Parathyroid adenoma (tissue), 2 donors: ENCODE data around the gene ANKRD23.
"Not testable (repeated sequence)": the region's sequence is repeated elsewhere in the genome, so short reads cannot be mapped to it uniquely, and the experiment has no call there.

ENCODE experiments used
- H2AFZ ChIP-seq: fragments of 300-600 bp; sonication (generic); one replicate; pipeline ENCODE4 v1.7.0; 2017; ENCODE audit warnings: antibody characterized with exemption, mild to moderate bottlenecking
- H3K27ac ChIP-seq: fragments of 300-600 bp; sonication (generic); one replicate; pipeline ENCODE4 v1.7.0; 2017
- H3K27me3 ChIP-seq: fragments of 300-600 bp; sonication (generic); one replicate; pipeline ENCODE4 v1.7.0; 2017; ENCODE audit warnings: low read length; ENCODE audit not compliant: control insufficient read depth, insufficient read depth
- H3K36me3 ChIP-seq: fragments of 300-600 bp; sonication (generic); one replicate; pipeline ENCODE4 v1.7.0; 2017; ENCODE audit warnings: low read length; ENCODE audit not compliant: control insufficient read depth, insufficient read depth
- H3K4me1 ChIP-seq: fragments of 300-600 bp; sonication (generic); one replicate; pipeline ENCODE4 v1.7.0; 2017; ENCODE audit warnings: control low read depth
- H3K4me2 ChIP-seq: fragments of 300-600 bp; sonication (generic); one replicate; pipeline ENCODE4 v1.7.0; 2017; ENCODE audit warnings: low read length
- H3K4me3 ChIP-seq: fragments of 300-600 bp; sonication (generic); one replicate; pipeline ENCODE4 v1.7.0; 2017; ENCODE audit warnings: low read depth, low read length
- H3K79me2 ChIP-seq: fragments of 300-600 bp; sonication (generic); one replicate; pipeline ENCODE4 v1.7.0; 2017; ENCODE audit warnings: control low read depth
- H3K9ac ChIP-seq: fragments of 300-600 bp; sonication (generic); one replicate; pipeline ENCODE4 v1.7.0; 2017; ENCODE audit warnings: mild to moderate bottlenecking
- H3K9me3 ChIP-seq: fragments of 300-600 bp; sonication (generic); one replicate; pipeline ENCODE4 v1.7.0; 2017; ENCODE audit warnings: low read length; ENCODE audit not compliant: control insufficient read depth
- TF ChIP-seq, protein P1 (sequence below): fragments of 300-600 bp; sonication (generic); IDR thresholded peaks from one replicate; pipeline ENCODE4 v1.7.0; 2017; ENCODE audit warnings: antibody characterized with exemption, mild to moderate bottlenecking
- donor health status: primary hyperparathyroidism.

Gene ANKRD23

DNA sequence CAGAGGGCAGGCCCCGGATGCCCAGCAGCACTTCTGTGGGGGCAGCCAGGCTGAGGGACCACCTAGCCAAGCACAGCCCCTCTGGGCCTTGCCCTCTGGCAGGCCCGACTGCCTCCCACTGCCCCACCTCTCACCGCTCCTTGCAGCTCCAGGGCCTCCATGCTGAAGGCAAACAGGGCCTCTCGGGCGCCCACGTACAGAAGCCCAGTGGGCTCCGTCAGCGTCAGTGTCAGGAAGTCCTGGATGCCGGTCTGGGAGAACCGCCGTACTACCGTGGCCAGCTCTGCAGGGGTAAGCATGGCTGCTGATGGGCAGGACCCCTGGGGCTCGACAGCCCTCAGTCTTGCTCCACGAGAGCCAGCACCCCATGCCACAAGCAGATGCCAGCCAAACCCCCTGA is 22.3 kb upstream of the ANKRD23 start:
- peak overlapping the region; percentile 11 for H3K27ac ChIP-seq
- H3K9ac ChIP-seq, result no peak overlapping the region
- no peak overlapping the region for H3K4me3 ChIP-seq
- peaks cover 10% of the 10 kb centered on the region for H3K4me1 ChIP-seq
- no peaks in the 10 kb centered on the region for H3K27me3 ChIP-seq
- no peaks in the 10 kb centered on the region for H3K36me3 ChIP-seq
- no peak overlapping the region for H3K4me2 ChIP-seq
- no peaks in the 10 kb centered on the region for H3K9me3 ChIP-seq
- H2AFZ ChIP-seq, result no peak overlapping the region
- H3K79me2 ChIP-seq, result peaks cover 2% of the 10 kb centered on the region
- TF ChIP-seq, protein P1, sequence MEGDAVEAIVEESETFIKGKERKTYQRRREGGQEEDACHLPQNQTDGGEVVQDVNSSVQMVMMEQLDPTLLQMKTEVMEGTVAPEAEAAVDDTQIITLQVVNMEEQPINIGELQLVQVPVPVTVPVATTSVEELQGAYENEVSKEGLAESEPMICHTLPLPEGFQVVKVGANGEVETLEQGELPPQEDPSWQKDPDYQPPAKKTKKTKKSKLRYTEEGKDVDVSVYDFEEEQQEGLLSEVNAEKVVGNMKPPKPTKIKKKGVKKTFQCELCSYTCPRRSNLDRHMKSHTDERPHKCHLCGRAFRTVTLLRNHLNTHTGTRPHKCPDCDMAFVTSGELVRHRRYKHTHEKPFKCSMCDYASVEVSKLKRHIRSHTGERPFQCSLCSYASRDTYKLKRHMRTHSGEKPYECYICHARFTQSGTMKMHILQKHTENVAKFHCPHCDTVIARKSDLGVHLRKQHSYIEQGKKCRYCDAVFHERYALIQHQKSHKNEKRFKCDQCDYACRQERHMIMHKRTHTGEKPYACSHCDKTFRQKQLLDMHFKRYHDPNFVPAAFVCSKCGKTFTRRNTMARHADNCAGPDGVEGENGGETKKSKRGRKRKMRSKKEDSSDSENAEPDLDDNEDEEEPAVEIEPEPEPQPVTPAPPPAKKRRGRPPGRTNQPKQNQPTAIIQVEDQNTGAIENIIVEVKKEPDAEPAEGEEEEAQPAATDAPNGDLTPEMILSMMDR, result no peak

DNA sequence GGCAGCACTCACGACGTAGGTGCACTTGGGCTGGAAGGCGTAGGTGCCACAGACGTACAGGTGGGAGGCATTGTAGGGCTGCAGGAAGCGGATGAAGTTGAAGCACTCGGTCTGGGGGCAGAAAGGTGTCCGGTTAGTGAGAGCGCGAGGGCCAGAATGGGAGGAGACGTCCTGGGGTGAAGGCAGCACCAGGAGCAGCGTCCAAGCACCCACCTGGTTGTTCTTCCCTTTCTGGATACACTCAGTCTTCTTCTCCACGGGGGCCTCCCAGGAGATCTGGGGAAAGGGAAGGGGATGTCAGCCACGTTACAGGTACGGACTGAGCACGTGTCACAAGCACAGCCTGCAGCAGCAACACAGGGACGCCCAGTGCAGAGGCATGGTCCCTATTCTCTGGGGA is 21.8 kb upstream of the ANKRD23 start:
- H3K36me3 ChIP-seq, result no peaks in the 10 kb centered on the region
- peaks cover 6% of the 10 kb centered on the region for H3K4me1 ChIP-seq

GRCh38 chr2:96864343-96865091 is 20.7 kb upstream of the ANKRD23 start:
- Histone ChIP-seq H3K4me1 (peaks cover 4% of the 10 kb centered on the region), H3K9me3 (no peaks in the 10 kb centered on the region), H2AFZ (no peak overlapping the region), H3K27ac (no peak overlapping the region), H3K9ac (no peak overlapping the region), H3K36me3 (no peaks in the 10 kb centered on the region), H3K4me3 (no peak overlapping the region), H3K79me2 (peaks cover 2% of the 10 kb centered on the region), H3K4me2 (no peak overlapping the region), H3K27me3 (no peaks in the 10 kb centered on the region)
- TF ChIP-seq, protein P1, result no peak

More for the DNA sequence above, 21.8 kb upstream of the ANKRD23 start:
- Histone ChIP-seq H3K79me2 (peaks cover 2% of the 10 kb centered on the region), H3K4me2 (no peak overlapping the region), H3K9ac (no peak overlapping the region), H3K4me3 (no peak overlapping the region), H3K9me3 (no peaks in the 10 kb centered on the region), H2AFZ (no peak overlapping the region), H3K27ac (no peak overlapping the region), H3K27me3 (no peaks in the 10 kb centered on the region)
- TF ChIP-seq, protein P1, result no peak

GRCh38 chr2:96863575-96864342 is 19.9 kb upstream of the ANKRD23 start:
- no peaks in the 10 kb centered on the region for H3K27me3 ChIP-seq
- no peak overlapping the region for H3K4me3 ChIP-seq
- no peak overlapping the region for H3K4me2 ChIP-seq
- no peak overlapping the region for H3K27ac ChIP-seq
- no peaks in the 10 kb centered on the region for H3K9me3 ChIP-seq
- no peak overlapping the region for H2AFZ ChIP-seq
- H3K79me2 ChIP-seq, result peaks cover 2% of the 10 kb centered on the region
- TF ChIP-seq, protein P1, result no peak
- H3K9ac ChIP-seq, result no peak overlapping the region
- H3K36me3 ChIP-seq, result no peaks in the 10 kb centered on the region
- peaks cover 4% of the 10 kb centered on the region for H3K4me1 ChIP-seq

DNA sequence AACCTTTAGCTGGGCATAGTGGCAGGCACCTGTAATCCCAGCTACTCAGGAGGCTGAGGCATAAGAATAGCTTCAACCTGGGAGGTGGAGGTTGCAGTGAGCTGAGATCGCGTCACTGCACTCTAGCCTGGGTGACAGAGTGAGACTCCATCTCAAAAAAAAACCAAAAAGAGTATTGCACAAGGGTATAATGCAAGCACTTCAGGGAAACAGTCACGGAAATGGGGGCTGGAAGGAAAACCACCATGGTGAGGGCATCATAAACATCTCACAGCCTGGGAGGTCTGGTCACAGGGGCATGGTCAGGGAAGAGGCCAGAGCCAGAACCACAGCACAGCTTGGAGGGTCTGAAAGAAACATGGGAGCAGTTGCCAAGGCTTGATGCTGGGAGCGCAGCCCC is 19.2 kb upstream of the ANKRD23 start:
- H2AFZ ChIP-seq, H3K9me3 ChIP-seq, H3K27me3 ChIP-seq, H3K4me2 ChIP-seq, H3K4me1 ChIP-seq, H3K36me3 ChIP-seq, H3K79me2 ChIP-seq, H3K4me3 ChIP-seq, H3K27ac ChIP-seq, H3K9ac ChIP-seq: not testable (repeated sequence)
